Stimulated activated CD4-positive, alpha-beta T cell treated with anti-CD3 and anti-CD28 coated beads, Interleukin-15, amount 100 ng/mL, for 24 hours (primary cell): Measurements from ENCODE around the gene SLC5A1.
A peak's percentile ranks its signal among the peaks of the same experiment; 100 is the strongest.

ENCODE experiments used
- DNase-seq: peaks from one replicate; pipeline ENCODE4 v3.0.0-alpha.2; 2020

SLC5A1 gene

GRCh38 chr22:32042924-32043323 is at the start of gene SLC5A1:
SLC5A1 (plus strand) TSS chr22:32043261; CDS start chr22:32043282, 21 bp downstream.
- no peak for DNase-seq

GRCh38 chr22:31995046-31995445 is 48.0 kb upstream of the SLC5A1 start:
- no peak for DNase-seq

DNA sequence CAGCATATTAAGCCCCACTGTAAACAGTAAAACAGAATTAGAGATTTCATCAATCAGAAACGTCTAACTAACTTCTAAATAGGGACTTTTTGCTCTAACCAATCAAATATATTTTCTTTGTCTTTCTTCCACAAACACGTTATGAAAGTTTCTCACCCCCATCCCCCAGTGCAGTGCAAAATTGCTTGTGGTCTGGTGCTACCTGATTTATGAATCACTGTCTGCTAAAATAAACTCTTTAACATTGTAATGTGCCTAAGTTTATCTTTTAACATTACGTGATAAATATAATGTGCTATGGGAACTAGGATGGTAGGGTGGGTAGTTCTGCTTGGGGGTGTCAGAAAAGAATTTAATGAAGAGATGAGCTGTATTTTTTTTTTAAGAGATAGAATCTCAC is 47.3 kb upstream of the SLC5A1 start:
- DNase-seq: no peak

DNA sequence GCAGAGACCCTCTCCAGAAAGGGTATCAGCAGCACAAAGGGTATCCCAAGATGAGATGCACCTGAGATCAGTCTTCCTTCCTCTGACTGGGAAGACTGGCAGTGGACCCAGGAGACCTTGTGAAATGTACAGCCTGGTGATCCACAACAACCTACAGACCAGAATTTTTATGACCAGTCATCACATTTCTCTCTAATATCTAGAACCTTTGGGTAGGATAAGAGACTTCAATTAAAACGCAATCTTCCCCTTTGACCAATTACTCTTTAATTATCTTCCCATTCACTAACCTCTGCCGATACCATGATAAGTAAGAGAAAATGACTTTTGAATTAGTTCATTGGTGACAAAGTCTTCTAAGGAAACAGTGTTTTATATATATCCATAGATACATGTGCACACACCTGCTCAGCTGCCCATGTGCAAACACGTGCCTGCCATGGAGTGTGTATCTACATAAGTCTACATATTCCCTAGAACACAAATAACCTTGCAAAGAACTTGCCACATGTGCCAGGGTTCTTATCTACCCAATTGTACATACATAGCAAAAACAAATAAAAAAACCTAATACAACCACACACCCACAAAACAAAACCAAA is 44.2 kb upstream of the SLC5A1 start:
- no peak for DNase-seq

DNA sequence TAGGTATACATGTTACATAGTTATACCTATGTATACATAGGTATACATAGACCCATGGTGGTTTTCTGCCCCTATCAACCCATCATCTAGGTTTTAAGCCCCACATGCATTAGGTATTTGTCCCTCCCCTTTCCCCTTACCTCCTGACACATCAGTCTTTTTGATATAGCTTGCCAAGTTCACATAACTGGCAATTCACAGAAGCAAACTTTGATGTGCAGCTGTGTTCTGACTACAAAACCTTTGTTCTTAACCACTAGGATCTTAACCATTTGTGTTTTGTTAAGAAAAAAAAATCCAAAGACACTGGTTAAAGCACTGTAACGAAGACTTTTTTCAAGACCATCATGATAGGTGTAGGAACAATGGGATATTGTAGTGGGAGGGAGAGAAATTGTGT is 42.9 kb upstream of the SLC5A1 start:
- no peak for DNase-seq

- DNase-seq: no peak
These were observed 37.6 kb upstream of the SLC5A1 start for GRCh38 chr22:32005453-32005852.

- DNase-seq: no peak
These were observed 29.9 kb upstream of the SLC5A1 start for GRCh38 chr22:32013200-32013599.

GRCh38 chr22:32016081-32016480 is 27.0 kb upstream of the SLC5A1 start:
- DNase-seq: no peak

GRCh38 chr22:32018056-32018455 is 25.0 kb upstream of the SLC5A1 start:
- DNase-seq: no peak

DNA sequence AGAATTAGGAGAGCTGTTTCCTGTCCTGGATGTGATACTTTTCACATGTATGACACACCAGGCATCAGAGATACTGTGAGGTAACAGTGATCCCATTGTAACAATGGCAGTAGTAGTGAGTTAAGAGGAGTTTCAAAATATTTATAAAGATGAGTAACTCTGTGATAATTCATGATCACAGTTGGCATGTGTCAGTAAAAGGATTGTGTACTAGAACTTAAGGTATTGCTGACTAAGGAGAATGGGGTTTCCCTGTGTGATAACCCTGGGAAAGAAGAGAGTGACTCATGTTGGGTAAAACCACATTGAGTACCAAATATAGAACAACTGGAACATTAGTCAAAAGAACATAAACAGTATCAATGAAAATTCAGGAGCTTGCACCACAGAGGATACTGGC is 22.9 kb upstream of the SLC5A1 start:
- no peak for DNase-seq

DNA sequence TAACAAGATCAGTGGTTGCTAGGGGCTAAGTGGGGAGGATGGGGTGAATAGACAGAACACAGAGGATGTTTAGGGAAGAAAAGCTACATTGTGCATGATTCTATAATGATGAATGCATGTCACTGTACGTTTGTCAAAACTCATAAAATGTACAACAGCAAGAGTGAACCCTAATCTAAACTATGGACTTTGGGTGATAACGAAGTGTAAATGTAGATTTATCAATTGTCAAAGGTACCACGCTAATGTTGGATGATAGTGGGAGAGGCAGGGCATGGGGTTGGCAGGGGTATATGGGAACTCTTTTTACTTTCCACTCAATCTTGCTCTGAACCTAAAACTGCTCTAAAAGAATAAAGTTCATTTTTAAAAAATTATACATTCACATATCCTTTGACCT is 21.3 kb upstream of the SLC5A1 start:
- DNase-seq: no peak

DNA sequence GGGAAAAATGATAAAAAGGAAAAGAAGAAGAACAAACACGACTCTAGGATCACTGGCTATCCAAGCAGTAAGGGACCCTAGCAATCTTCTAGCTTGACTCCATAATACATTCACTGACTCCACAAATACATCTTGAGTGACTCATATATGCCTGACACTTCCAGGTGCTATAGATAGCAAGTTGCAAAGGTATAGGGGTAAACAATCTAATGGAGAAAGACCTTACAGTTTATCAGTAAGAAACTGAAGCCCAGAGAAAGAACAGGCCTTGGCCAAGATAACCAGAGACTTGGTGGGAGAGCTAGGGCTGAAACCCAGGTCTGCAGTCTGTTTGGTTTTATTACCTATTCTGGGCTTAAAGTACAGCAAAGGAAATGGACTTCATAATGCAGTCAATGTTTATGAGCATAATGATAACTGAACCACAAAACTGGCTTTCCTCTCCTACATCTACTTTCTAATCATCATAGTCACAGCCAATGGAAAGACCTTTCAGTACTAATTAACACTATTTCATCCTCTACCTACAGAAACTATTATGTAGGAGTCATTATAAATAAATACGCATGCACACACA is 19.7 kb upstream of the SLC5A1 start:
- no peak for DNase-seq

DNA sequence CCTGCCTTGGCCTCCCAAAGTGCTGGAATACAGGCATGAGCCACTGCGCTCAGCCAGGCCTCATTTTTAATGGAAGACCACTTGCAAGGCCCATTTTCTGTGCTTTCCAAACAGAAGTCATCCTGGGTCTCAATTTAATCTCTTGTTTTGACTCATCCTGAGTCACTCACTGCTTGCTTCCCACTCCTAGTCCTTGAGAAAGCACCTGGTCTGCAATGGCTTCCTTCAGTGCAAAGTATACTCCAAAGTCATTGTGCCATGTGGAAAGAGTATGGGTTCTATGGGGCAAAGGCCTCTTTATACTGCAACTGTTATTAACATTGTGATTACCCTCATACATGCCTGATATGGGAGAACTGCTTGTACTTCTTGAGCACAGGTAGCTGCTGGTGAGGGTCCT is 18.3 kb upstream of the SLC5A1 start:
- no peak for DNase-seq

GRCh38 chr22:32030518-32031247 is 12.4 kb upstream of the SLC5A1 start:
- no peak for DNase-seq

DNA sequence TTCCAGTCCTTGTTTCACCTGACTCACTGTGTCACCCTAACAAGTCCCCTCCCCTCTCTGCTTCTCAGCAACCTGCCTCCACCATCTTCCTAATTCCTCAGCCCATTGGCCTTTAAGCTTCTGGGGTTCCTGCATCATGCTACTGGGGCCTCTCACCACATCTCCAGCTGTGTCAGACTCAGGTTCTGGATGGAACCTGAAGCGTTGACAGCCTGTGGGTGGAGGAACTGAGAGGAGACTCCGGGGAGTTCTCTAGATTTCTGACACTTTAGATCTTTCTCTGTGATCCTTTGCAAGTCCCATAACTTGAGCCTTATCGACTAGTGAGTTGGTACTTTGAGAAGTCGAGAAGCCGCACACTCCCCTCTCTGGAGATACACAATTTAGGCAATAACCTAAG is 11.6 kb upstream of the SLC5A1 start:
- no peak for DNase-seq

GRCh38 chr22:32034275-32034674 is 8.8 kb upstream of the SLC5A1 start:
- no peak for DNase-seq

DNA sequence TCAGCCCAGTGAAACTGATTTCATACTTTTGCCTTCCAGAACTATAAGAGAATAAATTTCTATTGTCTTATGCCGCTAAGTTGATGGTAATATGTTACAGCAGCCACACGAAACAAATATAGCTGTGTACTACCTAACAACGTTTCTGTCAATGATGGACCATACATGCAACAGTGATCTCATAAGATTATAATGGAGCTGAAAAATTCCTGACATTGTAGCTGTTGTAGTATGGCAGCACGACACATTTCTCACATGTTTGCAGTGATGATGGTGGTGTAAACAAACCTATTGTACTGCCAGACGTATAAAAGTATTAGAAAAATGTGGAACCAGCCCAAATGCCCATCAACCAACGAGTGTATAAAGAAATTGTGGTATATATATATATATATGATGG is 5.8 kb upstream of the SLC5A1 start:
- DNase-seq: no peak

- DNase-seq: no peak
These were observed 2.6 kb upstream of the SLC5A1 start for GRCh38 chr22:32040324-32040904.

GRCh38 chr22:32043391-32043790 is 330 bp downstream of the SLC5A1 start:
- DNase-seq: no peak

- DNase-seq: no peak
These were observed 1.4 kb downstream of the SLC5A1 start for GRCh38 chr22:32044477-32044876.

DNA sequence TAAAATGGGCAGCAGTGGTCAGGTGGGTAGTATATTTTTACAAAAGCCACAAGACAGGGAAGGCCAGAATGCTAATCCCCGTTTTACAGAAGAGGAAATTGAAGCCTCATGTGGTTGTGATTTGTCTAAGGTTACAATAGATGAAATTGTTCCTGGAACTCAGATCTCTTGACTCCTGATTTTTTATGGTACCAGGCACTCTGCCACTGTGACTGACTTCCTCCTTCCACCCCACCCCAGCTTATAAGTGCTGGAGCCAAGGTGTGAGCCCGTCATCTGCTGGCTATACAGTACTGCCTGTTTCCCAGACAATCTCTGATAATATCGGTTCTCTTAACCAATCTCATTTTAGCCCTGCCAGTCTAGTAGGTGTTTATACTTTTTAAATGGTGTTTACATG is 1.9 kb downstream of the SLC5A1 start:
- no peak for DNase-seq

DNA sequence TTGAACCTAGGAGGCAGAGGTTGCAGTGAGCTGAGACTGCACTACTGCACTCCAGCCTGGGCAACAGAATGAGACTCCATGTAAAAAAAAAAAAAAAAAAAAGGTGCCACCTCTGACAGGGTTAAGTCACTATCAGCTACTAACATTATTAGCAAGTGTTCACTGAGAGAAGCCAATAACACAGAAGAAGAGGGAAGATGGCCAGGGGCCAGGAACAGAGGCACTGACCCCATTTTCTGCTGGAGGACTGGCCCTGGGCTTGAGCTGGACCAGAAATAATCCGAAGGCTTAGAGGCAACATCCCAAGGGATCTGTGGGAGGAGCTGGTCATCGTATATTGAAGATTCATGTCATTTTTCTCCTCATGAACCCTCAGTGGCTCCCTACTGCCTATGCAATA is 5.0 kb downstream of the SLC5A1 start:
- no peak for DNase-seq

DNA sequence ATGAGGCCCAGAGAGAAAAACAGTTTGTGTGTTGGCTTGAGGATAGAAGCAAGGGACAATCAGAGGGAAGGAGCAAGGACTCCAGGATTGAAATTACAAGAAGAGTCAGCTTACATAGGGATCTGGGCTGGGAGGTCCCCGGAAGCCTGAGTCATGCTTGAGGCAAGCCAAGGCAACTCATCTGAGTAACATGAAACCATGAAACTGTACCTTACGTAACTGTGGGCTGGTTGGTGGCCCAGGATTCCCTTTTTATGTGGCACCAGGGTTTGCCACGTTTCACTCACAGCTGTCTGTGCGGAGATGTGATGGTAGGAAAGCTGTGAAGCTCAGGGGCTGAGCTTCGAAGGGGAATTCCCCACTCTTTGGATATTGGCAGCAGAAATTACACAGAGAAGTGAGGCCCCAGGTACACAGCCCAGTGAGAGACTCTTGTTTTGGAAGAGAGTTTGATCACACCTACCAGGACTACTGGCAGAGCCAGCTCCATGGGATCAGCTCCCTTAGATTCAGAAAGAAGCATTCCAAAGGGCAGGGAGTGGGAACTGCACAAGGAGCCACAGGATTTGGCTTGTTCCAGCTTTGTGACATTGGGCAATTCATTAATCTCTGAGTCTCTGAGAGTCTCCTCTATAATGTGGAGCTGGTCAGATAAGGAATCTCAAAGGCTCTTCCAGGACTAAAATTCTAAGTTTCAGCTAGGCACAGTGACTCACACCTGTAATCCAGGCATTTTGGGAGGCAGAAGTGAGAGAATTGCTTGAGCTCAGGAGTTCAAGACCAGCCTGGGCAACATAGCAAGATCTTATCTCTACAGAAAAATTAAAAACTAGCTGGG is 7.8 kb downstream of the SLC5A1 start:
- DNase-seq: peak; percentile 80
